Measurements from ENCODE around the gene HMGCR.

DNA sequence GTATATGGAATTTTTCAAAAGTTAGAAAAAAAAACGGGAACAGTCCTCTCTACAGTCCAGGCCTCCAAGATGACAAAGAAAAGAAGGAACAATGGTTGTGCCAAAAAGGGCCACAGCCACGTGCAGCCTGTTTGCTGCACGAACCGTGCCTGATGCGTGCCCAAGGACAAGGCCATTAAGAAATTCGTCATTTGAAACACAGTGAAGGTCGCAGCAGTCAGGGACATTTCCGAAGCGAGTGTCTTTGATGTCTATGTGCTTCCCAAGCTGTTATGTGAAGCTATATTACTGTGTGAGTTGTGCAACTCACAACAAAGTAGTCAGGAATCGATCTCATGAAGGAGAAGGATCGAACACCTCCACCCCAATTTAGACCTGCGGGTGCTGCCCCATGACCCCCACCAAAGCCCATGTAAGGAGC lies 37.4 kb downstream of the HMGCR start:
- no peak for TF ChIP-seq TAF1 (IDR thresholded peaks at IDR 0.05; ENCODE audit: low read depth, low read length)
- no peak for TF ChIP-seq POLR2A (IDR thresholded peaks at IDR 0.05; ENCODE audit: low read depth, low read length)
- TF ChIP-seq POLR2AphosphoS5 (IDR thresholded peaks at IDR 0.05; ENCODE audit: low read depth, low read length): no peak
- no peak for TF ChIP-seq PAX5 (IDR thresholded peaks at IDR 0.05; ENCODE audit: insufficient read depth, low read length, severe bottlenecking)
- no peak for TF ChIP-seq POU2F2 (IDR thresholded peaks at IDR 0.05; ENCODE audit: low read depth, low read length)

Data from GM12891 (cell line).